ENCODE measurements around the gene RNF148.
"Not testable (repeated sequence)": the region's sequence is repeated elsewhere in the genome, so short reads cannot be mapped to it uniquely, and the experiment has no call there.

RNF148 gene

GRCh38 chr7:122689346-122690109 lies 13.2 kb downstream of the RNF148 start:
- DNase-seq, result no peak

- DNase-seq, result no peak
Measured at GRCh38 chr7:122688400-122688998, 14.2 kb downstream of the RNF148 start.

GRCh38 chr7:122686360-122686878 lies 16.3 kb downstream of the RNF148 start:
- DNase-seq, result no peak

- no peak for DNase-seq
Measured at GRCh38 chr7:122684504-122684903, 18.2 kb downstream of the RNF148 start.

GRCh38 chr7:122682815-122683550 lies 19.7 kb downstream of the RNF148 start:
- no peak for DNase-seq

- not testable (repeated sequence) for DNase-seq
Measured at GRCh38 chr7:122681186-122681585, 21.5 kb downstream of the RNF148 start.

- DNase-seq, result no peak
Measured at GRCh38 chr7:122679813-122680212, 22.9 kb downstream of the RNF148 start.

- not testable (repeated sequence) for DNase-seq
Measured at GRCh38 chr7:122679269-122679709, 23.4 kb downstream of the RNF148 start.

GRCh38 chr7:122677149-122677548 lies 25.6 kb downstream of the RNF148 start:
- no peak for DNase-seq

- no peak for DNase-seq
Measured at GRCh38 chr7:122676466-122676865, 26.3 kb downstream of the RNF148 start.

GRCh38 chr7:122675621-122676020 lies 27.1 kb downstream of the RNF148 start:
- DNase-seq, result no peak

GRCh38 chr7:122675011-122675410 lies 27.7 kb downstream of the RNF148 start:
- DNase-seq, result no peak

- no peak for DNase-seq
Measured at GRCh38 chr7:122674502-122674901, 28.2 kb downstream of the RNF148 start.

GRCh38 chr7:122673951-122674350 lies 28.8 kb downstream of the RNF148 start:
- DNase-seq, result no peak

- DNase-seq, result no peak
Measured at GRCh38 chr7:122672536-122672935, 30.2 kb downstream of the RNF148 start.

- no peak for DNase-seq
Measured at GRCh38 chr7:122663733-122664132, 39.0 kb downstream of the RNF148 start.

- no peak for DNase-seq
Measured at GRCh38 chr7:122658856-122659255, 43.9 kb downstream of the RNF148 start.

- no peak for DNase-seq
Measured at GRCh38 chr7:122653685-122654084, 49.0 kb downstream of the RNF148 start.

- no peak for DNase-seq
Measured at GRCh38 chr7:122652876-122653275, 49.8 kb downstream of the RNF148 start.
